Left renal cortex interstitium (tissue), 4 donors: ENCODE data around the gene EHMT1. TPM values are rescaled to one million over a fixed set of nuclear protein-coding genes. Genes with fewer than 3 reads are reported as not detected.

Experiments
- DNase-seq, 4 donors: peaks; one replicate each; pipeline ENCODE4 v3.0.0-alpha.2; 2013; ENCODE audit warnings: low read depth in 4 of 4, low spot score in 2 of 4, missing footprints in 1 of 4
- polyA plus RNA-seq, 4 donors: library from polyadenylated mRNA; unstranded; fragments of 120-200 nt; gene quantifications; one replicate each; pipeline ENCODE4 v1.2.1, GENCODE V29; 2013; ENCODE audit not compliant: insufficient read length in 4 of 4

The EHMT1 gene
- polyA plus RNA-seq, 4 donors, result 64.0 to 89.3 (median 74.9) TPM

DNA sequence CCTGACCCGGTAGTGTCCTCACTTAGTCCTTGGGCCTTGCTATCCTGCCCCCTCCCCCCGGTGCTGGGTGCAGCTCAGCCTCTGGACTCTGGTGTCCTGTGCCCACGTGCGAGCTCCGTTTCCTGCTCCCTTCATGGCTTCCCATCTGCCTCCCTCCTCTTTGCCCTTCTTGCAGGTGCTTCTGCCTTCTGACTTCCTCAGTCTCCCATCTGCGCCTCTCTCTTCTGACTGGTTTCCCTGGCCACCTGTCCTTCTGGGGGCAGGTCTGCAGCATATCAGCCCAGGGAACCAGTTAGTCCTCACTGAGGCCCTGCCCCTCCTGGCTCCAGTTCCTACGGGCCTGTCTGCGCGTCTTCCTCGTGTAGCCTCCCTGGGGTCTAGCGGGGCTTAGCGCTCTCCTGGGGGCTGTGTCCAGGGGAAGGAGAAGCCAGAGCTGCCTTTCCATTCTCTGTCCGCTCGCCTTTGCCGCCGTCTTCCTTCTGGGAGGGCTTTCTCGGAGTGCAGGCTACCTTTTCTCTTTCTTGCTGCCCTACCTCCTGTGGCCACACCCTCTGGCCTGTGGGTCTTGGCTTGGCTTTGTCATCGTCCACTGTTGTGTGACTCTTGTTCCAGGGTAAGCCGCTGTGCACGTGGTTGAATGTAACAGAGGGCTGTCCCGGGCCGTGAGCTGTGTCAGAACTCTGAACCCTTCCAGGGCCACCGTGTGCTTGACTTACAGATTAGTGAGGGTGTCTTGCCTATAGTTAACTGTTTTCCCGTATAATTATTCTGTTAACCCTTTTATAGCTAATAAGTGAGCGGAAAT is 51.8 kb downstream of the EHMT1 start:
- DNase-seq, result no peak

DNA sequence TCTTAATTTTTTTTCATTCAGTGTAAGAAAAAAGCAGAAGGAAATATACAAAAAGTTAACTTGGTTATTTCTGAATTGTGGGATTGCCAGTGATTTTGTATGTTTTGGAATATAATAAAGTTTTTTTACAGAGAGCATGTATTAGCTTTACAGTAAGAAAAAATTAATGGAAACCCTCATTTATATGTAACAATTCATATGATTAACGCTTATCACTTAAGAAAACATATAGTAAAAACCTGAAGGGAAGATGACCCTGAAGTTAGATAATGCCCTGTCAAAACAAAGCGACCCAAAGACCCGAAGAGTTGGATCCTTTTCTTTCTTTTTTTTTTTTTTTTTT is 52.4 kb downstream of the EHMT1 start:
- no peak for DNase-seq

DNA sequence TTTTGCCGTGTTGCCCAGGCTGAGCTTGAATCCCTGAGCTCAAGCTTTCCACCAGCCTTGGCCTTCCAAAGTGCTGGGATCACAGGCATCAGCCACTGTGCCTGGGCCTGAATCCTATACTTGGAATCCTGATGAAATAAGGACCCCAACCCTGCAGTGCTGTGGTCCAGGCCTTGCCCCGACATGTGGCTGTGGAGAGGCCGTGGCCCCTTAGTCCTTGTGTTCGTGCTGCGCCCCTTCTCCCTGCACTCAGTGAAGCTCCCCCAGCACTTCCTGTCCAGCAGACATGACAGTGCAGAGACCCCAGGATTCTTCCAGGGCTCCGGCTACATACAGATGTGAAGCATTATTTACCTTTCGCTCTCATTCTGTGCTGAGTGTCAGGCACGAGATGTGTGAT is 52.9 kb downstream of the EHMT1 start:
- DNase-seq, result no peak

DNA sequence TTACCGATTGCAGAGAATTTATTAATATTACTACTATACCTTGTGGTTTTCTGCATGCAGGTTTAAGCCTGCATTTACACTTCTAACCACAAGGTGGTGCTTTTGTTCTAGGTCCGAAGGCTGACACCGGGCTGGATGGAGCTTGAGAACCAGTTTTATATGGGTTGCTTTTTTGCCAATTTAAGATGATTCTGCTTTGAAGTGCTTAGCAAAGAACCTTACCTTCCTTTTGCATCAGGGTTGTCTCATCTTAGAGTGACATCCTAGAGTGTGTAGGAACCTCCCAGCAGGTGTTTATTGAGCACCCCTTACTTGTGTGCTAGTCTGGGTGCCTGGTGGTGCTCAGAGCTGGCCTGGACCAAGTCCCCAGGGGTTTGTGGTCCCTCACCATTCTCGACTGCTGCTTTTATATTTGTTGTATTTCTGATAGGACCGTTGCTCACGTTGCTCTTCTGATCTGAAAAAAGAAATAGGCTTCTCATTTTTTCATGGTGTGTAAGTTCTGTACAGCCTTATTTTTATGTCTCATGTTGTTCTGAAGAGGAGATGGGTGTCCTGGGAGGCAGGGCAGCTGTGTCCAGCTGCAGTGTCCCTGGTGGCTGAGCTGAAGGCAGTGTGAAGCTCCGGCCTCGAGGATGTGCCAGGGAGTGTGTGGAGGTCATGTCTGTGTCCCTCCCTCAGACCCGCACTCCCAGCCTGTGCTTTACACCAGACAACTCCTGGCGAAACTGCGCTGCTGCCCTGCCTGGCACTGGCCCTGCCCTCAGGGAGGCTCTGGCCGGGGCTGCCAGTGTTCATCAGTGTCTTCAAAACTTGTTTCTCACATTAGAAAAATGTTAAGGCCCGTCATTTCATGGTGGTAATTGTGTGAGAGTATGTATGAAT is 54.3 kb downstream of the EHMT1 start:
- no peak for DNase-seq

DNA sequence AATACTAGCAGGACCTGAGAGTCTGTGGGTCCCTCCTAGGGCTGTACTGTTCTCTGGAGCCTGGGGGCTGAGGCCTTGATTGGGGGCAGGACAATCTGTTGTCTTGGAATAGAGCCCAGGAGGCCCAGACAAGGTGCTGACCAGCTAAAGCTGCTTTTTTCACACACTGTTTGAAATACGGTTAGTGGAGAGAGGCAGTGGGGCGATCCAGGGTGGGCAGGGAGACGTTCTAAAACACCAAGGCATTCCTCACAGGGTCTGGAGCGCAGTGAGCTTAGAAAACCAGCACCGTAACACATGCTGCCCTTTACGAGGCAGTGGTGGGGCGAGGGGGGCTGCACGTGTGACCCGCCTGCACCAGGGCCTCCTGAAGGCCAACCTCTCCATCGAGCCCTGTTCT is 55.1 kb downstream of the EHMT1 start:
- DNase-seq, result no peak

DNA sequence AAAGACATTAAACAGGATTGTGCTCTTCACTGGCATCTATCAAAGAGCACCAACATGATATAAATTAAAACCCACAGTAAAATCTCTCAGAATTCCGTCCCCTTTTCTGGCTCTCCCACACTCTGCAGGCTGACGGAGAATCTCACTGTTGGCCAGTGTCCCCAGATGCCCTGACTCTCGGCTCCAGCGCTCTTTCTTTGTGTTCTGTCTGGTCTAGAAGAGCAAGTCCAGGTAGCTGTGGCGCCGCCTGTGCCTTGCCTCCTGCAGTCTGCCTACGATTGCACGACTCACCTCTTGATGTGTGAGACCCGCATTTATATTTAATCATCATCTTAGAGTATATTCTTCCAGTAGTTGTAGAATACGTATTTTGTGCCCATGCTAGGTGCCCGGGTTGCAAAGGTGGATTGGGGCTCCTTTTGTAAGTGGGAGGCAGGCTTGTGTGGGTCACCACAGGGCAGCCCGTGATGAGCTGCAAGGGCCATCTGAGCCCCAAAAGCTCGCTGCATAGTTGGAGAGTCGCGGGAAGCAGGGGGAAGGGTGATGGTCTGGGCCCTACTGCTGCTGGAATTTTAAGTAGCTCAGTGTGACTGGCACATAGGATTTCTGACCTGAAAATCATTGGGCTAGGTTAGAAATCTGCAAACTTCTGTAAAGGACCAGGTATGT is 55.6 kb downstream of the EHMT1 start:
- no peak for DNase-seq

DNA sequence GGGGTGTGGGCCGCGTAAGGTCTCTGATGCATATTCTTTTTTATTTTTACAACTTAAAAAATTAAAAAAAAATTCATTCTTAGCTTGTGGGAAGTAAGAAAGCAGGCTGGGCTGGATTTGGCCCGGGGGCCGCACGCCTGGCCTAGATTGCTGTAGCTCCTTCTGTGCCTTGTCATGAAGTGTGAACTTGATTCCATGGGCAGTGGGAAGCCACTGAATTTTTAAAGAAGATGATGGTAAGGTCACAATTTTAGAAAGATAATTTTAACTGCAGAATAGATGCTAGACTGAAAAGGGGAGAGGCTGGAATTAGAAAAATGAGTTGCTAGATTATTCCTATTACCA is 56.1 kb downstream of the EHMT1 start:
- DNase-seq, result no peak

DNA sequence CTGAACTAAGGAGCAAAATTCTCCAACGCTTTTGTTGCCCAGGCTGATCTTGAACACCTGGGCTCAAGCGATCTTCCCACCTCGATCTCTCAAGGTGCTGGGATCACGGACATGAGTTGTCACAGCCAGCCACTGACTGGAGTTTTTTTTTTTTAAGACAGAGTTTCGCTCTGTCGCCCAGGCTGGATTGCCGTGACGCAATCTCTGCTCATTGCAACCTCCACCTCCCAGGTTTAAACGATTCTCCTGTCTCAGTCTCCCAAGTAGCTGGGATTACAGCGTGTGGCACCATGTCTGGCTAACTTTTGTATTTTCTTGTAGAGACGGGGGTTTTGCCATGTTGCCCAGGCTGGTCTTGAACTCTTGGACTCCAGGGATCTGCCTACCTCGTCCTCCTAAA is 58.2 kb downstream of the EHMT1 start:
- no peak for DNase-seq

DNA sequence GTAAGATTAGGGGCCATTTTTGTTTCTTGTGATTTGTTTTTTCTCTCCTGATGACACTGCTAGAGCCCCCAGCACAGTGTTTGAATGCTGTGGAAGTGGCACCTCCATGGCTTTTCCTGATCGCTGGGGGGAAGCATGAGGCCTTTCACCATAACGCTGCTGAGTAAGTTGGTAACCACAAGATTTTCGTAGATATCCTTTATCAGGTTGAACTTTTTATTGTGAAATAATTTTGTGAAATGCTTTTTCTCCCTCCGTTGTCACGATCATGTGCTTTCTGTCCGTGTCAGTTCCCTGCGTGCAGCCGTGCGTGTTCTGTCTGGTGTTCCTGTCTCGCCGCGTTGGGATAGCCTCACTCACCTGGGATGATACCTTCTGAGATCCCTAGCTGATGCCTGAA is 59.4 kb downstream of the EHMT1 start:
- no peak for DNase-seq

DNA sequence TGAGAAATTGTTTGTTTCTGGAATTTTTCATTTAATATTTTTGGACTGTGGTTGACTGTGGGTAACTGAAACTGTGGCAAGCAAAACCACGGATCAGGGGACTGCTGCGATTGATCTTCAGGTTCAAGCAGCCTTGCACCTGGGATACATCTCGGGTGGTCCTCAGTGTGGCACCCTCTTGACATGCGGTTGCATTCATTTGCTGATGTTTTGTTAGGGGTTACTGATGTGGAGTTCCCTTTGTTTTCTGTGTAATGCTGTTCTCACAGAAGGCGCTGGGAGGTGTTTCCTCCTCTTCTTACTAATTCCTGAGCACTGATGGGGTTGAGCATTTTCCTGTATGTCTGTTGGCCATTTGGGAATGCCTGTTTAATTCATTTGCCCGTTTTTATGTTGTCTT is 60.4 kb downstream of the EHMT1 start:
- no peak for DNase-seq

DNA sequence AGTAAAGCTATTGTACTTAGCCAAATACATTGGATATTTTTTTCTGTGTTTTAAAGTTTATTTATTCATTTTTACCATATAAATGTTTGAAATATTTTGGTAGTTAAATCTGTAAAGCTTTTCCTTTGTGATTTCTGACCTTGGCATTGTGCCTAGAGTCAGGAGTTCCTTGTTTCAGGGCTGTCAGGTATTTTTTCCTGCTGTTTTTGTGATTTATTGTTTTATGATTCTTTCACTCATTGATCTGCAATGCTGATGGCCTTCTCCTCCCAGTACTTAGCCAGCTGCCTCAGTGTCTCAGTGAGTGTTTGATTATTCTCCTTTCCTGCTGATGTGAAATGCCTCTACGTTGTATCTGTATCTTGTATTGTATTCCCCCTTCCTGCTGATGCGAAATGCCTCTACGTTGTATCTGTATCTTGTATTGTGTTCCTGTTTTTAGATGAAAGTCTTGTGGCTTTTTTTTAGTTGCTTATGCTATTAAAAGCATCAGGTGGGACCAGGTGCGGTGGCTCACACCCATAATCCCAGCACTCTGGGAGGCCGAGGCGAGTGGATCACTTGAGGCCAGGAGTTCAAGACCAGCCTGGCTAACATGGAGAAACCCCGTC is 61.0 kb downstream of the EHMT1 start:
- no peak for DNase-seq

DNA sequence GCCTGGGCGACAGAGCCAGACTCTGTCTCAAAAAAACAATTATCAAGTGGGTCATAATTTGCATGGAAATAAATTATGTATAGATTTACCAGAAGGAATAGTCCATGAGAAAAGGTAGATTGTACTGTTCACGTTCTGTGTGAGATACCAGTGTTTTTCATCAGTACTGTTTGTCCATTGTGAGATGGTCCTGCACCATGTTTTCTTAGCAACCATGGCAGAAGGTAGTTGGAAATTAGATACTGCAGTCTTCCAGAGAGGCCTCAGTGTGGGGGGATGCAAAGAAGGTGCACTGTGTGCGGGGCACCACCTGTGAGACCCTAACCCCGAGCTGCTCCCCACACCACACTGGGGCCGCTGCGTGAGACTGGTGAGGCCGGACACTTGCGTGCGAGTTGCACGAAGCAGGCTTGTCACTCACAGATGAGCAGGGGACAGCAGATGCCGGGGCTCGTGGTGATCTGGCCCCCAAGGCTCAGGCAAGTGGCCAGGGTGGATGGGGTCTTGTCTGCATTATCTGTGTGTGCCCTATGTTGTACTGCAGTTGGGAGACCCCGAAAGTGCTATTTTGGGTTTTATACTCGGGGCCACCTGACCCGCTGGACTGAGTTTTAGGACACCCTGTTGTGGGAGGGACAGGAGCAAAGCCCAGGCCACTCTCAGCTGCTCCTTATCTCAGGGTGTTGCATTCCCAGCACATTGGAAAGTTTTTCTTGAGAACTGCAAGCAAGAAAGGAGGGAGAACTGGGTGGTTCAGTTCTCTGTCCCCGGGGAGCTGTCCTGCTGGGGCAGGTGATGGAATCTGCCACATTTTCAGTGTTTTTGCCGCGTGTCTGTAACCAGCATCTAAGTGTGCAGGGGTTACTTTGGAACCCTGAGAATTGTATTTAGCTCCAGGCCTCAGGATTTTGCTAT is 61.9 kb downstream of the EHMT1 start:
- no peak for DNase-seq

DNA sequence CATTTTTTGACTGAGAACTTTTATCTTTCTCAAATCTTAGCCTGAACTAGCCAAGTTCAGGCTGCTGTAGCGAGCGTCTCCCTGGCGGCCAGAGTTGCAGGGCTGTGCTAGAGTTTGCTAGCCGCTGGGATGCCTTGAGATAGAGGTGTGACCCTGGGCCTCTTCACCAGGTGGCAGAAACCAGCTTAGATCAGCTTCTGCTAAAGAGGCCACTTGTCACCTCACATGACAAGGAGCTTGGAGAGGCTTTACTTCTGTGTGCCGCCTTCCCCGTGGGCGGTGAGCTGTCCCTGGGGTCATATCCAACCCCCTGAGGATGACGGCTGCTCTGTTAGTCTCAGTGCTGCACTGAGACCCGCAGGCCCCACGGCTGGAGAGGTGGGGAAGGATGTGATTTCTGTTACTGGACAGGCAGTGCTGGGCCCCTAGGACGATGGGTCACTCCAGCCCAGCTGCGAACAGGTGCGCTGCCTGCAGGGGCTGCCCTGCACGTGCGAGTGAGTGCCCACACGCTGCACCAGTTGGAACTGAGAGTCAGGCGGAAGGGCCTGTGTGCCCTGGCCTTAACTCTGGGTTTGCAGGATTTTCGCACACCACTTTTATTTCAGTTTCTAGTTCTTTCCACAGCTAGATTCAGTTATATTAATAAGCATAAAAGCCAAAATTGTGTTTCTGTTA is 63.8 kb downstream of the EHMT1 start:
- DNase-seq, result no peak

DNA sequence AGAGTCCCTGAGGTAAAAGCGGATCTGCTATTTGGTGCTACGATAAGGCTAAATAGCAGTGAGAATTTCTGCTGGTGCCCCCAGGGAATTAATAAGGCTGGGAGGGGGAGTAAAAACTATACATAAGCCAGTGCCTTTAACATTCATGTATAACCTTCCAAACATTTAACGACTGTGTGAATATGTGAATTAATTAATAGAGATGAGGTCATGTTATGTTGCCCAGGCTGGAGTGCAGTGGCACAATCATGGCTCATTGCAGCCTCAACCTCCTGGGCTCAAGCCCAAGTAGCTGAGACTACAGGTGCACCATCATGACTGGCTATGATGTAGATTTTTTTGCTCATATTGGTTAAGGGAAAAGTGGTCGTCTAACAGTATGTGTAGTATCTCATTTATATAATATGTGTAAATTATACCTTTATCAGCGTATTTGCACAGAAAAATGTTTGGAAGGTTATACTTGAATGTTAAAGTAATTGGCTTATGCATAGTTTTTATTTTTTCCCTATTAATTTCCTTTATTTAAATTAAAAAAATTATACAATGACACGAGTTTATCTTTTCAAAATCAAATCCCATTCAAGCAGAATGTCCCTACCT is 64.6 kb downstream of the EHMT1 start:
- DNase-seq, result no peak

DNA sequence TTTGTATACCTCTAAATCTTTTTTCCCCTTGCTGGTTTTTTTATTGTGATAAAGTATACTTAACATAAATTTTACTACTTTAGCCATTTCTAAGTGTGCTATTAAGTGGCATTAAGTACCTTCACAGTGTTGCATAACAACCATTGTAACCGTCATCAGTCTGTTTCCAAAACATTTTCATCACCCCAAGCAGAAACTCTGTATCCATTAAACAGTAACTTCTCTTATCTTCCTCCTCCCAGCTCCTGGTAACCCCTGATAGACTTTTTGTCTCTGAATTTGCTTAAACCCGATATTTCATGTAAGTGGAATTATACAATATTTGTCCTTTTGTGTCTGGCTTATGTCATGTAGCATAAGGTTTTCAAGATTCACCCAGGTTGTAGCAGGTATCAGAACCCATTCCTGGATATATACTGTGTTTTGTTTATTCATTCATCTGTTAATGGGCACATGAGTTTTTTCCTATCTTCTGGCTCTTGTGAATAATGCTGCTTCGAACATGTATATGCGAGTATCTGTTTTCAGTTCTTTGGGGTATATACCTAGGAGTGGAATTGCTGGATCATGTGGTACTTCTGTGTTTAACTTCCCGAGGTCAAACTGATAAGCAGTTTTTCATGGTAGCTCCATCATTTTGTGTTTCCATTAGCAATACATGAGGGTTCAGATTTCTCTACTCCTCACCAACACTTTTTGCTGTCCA is 66.4 kb downstream of the EHMT1 start:
- no peak for DNase-seq

DNA sequence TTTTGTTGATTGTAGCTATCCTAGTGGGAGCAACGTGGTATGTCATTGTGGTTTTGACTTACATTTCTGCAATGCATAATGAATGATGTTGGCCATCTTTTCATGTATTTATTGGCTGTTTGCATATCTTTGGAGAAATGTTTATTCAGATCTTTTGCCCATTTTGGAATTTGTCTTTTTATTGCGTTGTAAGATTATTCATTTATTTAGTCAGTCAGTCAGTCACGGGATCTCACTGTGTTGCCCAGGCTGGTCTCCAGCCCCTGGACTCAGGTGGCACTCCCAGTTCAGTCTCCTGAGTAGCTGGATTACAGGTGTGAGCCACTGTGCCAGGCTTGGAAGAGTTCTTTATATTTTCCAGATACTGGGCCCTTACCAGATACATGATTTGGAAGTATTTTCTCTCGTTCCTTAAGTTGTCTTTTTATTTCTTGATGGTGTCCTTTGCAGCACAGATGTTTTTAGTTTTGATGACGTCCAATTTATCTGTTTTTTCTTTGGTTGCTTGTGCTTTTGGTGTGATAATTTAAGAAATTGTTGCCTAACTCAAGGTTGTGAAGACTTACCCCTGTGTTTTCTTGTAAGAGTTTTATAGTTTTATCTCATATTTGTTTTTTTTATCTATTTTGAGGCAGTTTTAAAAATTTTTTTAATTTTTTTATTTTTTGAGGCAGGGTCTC is 67.1 kb downstream of the EHMT1 start:
- DNase-seq, result no peak

DNA sequence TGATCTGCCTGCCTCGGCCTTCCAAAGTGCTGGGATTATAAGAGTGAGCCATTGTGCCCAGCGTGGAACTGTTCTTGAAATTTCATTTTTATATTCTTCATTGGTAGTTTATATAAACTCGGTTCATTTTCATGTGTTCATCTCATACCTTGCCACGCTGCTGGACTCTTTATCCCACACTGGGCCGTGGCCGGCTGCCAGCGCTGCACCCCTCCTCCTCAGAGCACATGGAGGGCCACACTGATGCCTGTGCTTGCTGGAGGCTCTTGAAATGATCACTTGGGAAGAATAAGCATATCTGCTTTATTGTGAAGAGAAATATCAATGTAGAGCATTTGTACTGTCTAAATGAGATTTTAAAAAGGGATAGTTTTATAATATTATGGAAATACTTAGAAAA is 69.5 kb downstream of the EHMT1 start:
- DNase-seq, result no peak

DNA sequence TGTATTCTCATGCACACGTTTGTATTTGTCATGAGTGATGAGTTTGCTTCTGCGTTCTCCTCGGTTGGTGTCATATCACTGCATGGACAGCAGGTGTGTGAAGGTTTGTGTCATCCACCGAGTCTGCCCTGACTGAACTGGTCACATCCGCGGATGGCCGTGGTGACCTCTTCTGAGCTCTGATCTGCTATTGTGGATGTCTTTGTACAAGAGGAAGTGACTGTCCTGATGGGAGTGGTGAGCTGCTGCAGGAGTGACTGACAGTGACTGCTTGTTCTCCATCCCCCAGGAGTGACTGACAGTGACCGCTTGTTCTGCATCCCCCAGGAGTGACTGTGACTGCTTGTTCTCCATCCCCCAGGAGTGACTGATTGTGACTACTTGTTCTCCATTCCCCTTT is 69.9 kb downstream of the EHMT1 start:
- DNase-seq, result no peak
